HG02763 (cell line): Measurements from ENCODE around the gene MADD.

ENCODE experiments used
- ATAC-seq: cut with Tn5 transposase; IDR thresholded peaks from one replicate; pipeline ENCODE4 v1.9.1; 2021; ENCODE audit warnings: mild to moderate bottlenecking, moderate library complexity; ENCODE audit not compliant: unreplicated experiment

The MADD gene

GRCh38 chr11:47336595-47336994 is 66.7 kb downstream of the MADD start:
- no peak for ATAC-seq

- ATAC-seq = no peak
Observed at GRCh38 chr11:47337229-47337924, 67.4 kb downstream of the MADD start.

- no peak for ATAC-seq
Observed at GRCh38 chr11:47338396-47339241, 68.7 kb downstream of the MADD start.

DNA sequence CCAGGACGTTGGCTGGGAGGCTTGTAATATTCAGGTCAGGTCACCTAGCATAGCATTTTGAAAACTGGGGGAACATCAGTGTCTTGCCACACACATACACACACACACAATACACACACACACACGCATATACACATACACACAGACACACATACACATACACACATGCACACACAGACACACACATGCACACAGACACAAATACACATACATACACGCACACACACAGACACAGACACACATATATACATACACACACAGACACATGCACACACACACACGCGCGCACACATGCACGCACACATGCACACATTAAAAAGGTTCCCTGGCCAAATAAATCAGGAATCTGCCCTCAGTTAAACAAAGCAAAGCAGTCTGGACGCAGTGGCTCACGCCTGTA is 70.1 kb downstream of the MADD start:
- ATAC-seq = no peak

GRCh38 chr11:47340980-47341775 is 71.2 kb downstream of the MADD start:
- ATAC-seq = no peak

GRCh38 chr11:47342036-47342803 is 72.3 kb downstream of the MADD start:
- ATAC-seq = no peak

- ATAC-seq = no peak
Observed at GRCh38 chr11:47342854-47343253, 72.9 kb downstream of the MADD start.

GRCh38 chr11:47345890-47346563 is 76.1 kb downstream of the MADD start:
- no peak for ATAC-seq

DNA sequence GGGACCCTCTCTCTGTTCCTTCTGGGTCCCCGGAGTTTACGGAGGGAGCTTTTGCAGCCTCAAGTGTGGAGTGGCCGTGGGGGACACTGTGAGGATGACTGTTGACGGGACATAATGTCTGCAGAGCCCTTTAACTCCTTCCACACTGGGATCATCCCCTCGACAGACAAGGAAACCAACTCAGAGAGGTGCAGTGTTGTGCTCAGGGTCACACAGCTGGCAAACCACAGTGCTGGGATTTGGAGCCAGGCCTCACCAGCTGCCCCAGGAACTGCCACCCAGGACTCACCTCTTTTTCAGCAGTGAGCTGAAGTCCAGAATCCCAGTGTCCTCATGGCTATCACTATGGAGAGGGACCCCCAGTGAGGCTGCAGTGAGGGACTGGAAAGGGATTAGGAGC is 77.2 kb downstream of the MADD start:
- no peak for ATAC-seq

DNA sequence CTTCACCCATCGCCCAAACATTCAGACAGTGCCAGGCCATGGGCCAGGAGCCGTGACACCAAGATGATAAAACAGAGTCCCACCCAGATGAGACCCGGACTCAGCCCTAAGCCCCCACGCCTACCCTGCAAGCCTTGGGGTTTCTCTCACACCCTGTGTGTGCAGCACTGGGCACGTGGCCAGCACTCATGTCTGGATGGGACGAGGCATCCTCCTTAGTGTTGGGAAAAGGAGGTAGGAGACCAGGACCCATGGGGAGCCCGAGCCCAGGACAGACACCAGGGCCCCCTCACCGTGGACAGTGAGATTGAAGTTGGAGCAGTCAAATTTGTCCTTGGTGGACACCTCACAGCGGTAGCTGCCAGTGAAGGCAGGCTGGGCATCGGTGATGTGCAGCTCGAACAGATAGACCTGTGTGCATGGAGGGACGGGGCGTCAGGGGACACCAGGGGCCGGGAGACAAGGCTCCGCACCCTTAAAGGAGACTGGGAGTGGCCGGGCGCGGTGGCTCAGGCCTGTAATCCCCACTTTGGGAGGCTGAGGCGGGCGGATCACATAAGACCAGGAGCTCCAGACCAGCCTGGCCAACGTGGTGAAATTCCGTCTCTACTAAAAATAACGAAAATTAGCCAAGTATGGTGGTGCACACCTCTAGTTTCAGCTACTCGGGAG is 78.3 kb downstream of the MADD start:
- no peak for ATAC-seq

DNA sequence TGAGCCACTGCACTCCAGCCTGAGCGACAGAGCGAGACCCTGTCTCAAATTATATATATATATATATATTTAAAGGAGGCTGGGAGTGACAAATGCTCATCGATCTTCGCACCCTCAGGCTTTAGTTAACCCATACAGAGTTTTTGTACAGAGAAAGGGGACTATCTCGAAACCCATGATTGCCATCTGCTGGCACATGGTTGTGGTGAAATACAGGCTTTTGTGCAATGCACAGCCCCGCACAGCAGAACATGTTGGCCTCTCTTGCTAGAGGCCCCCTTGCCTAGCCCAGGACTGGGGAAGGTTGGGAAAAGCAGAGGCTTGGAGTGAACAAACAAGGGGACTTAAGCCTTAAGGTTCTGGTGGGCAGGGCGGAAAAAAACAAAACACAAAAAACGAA is 78.9 kb downstream of the MADD start:
- no peak for ATAC-seq

GRCh38 chr11:47349521-47350095 is 79.7 kb downstream of the MADD start:
- ATAC-seq = no peak

DNA sequence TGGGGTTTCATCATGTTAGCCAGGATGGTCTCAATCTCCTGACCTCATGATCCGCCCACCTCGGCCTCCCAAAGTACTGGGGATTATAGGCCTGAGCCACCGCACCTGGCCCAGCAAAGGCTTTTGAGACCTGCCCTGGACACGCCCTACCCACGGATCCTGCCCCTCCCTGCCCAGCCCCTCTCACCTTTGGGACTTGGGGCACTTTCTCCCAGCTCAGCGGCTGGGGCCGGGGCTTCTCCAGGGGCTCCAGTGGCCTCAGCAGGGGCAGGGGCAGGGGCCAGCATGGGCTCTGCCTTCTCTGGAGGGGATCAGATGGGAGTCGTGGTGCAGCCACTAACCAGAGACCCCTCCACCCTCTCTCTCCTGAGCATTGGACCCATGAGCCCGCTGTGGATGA is 80.4 kb downstream of the MADD start:
- no peak for ATAC-seq

DNA sequence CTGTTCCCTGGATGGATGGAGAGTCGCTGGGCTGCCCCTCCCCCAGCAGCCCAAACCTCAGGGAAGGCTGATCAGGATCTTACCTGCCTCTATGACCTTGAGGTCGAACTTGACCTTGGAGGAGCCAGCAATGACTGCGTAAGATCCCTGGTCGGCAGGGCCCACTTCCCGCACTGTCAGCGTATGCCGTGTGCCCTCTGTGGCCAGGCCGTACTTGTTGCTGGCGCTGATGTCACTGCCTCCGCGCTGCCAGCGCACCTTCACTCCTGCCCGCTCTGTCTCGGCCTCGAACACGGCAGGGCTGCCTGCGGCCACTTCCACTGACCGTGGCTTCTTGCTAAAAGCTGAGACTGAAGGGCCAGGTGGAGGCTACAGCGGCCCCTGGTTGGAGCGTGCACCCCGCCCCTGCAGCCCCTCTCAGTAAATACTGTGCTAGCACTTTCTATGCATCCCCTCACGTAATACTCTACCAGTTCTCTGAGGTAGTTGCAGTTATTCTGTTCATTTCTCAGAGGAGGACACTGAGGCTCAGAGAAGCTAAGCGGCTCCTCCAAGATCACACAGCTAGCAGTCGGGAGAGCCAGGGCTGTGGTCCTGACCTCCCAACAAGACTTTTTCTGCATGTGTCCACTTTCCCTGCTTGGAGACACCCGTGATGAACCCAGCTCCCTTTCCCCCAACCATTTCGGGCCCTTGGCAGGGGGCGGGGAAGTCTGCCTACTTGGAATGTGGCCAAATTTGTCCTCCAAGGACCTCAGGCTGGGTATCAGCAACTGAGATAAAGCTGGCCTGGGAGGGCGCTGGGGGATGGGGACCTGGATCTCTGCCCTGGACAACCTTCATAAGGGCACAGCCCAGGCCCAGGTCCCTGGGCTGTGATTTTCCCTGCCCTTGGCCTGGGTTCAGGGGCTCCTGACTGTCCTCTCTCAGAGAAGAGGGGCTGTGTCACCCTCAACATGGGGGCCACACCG is 81.5 kb downstream of the MADD start:
- ATAC-seq = no peak

DNA sequence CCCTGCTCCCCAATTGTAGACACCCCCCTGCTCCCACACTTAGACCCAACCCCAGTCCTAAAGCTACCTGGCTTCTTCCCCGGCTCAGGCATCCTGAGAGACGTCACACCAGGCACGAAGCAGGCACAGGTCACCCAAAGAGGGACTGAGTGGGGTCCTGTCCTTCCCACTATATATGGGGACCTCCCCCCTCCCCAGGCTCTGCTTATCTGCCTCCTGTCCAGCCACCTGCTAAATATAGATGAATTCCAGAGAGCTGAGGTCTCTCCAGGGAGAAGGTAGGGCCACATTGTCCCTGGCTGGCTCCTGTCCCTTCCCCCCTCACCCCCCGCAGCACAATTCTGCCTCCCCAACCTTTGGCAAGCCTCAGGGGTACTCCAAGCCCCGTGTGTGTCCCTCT is 82.6 kb downstream of the MADD start, which contains the start of gene MYBPC3:
Gene MYBPC3, minus strand, starts transcription at position 147 of the 400 bp plus-strand sequence. Its CDS starts 55 bp downstream, at position 92.
- ATAC-seq = no peak

DNA sequence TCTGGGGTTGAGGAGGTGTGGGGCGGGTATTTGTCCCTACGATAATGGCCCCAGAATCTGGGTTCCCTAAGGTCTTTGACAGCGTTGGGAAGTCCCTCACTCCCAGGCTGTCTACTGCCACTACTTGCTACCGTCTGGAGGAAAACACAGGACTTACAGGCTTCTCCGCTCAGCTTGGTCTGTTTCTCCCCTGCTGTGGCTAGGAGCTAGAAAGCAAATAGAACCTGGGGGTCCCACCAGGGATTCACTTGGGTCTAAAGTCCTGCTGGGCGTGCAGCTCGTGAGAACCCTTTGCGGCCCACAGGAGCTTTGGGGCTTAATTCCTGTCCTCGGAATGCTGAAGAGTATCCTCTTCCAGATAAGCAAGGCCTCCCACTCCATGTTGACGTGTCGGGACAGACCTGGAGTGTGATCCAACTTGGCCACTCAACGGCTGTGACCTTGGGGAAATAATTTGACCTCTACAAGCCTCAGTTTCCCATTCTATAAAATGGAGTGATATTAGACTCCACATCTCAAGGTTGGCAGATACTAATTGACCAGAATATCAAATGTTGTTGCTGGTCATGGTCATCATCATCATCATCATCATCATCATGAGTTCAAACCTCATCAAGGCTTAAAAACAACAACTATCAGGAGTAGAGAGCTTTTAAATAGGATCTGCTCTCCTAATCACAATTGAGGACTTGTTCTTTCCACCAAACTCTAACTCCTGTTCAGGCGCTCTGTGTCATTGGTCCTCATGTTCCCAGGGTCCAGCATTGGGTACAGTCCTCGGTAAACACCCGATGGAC is 84.2 kb downstream of the MADD start:
- ATAC-seq = no peak

DNA sequence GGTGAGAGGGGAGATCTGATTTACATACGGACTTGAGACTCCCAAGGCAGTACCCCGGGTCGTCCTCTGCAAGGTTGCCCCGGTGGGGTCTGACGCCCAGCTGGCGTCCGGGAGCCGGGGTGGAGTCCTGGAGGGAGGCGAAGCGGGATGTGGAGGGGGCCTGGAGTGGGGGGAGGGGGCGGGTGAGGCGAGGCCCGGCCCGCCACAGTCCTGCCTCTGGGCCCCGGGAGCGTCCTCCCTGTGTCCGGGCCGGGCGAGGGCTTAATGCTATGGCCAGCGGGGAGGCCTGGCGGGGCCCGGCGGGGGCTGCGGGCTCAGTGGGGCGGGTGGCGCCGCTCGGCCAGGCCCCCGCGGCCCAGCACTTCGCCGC is 85.0 kb downstream of the MADD start:
- ATAC-seq = no peak
